SK-N-SH (cell line): ENCODE measurements around the gene CISTR.

Experiments
- CHD2 ChIP-seq: fragments of 150-350 bp; IDR thresholded peaks from 2 replicates; pipeline ENCODE4 v1.6.1; 2018; ENCODE audit warnings: low read length; ENCODE audit not compliant: partially characterized antibody
- CTCF ChIP-seq: fragments of 200-600 bp; sonication (generic); IDR thresholded peaks from 2 replicates; pipeline ENCODE4 v1.6.1; 2017; ENCODE audit warnings: antibody characterized with exemption, mild to moderate bottlenecking, moderate library complexity
- FOSL2 ChIP-seq: IDR thresholded peaks from 2 replicates; pipeline ENCODE4 v1.4.0; 2012; ENCODE audit warnings: low read depth, mild to moderate bottlenecking, moderate library complexity, borderline replicate concordance
- FOXM1 ChIP-seq: IDR thresholded peaks from 2 replicates; pipeline ENCODE4 v1.4.0; 2012; ENCODE audit warnings: low read depth, mild to moderate bottlenecking
- MAX ChIP-seq: IDR thresholded peaks from 2 replicates; pipeline ENCODE4 v1.4.0; 2012; ENCODE audit warnings: low read depth
- MXI1 ChIP-seq: IDR thresholded peaks from 2 replicates; pipeline ENCODE4 v1.6.1; 2012; ENCODE audit warnings: mild to moderate bottlenecking, low read depth, low read length, improper control_type of control experiment
- RAD21 ChIP-seq: IDR thresholded peaks from 2 replicates; pipeline ENCODE4 v1.6.1; 2012; ENCODE audit warnings: mild to moderate bottlenecking, low read length
- REST ChIP-seq: IDR thresholded peaks from 2 replicates; pipeline ENCODE4 v1.6.1; 2012; ENCODE audit warnings: mild to moderate bottlenecking, low read depth, low read length, moderate library complexity
- RFX5 ChIP-seq: IDR thresholded peaks from 2 replicates; pipeline ENCODE4 v1.6.1; 2012; ENCODE audit warnings: mild to moderate bottlenecking, improper control_type of control experiment, low read length
- TAF1 ChIP-seq: IDR thresholded peaks from 2 replicates; pipeline ENCODE4 v1.6.1; 2012; ENCODE audit warnings: low read depth, mild to moderate bottlenecking, low read length, moderate library complexity, borderline replicate concordance
- USF1 ChIP-seq: IDR thresholded peaks from 2 replicates; pipeline ENCODE4 v1.4.0; 2012; ENCODE audit warnings: low read depth, borderline replicate concordance
- YY1 ChIP-seq: IDR thresholded peaks from 2 replicates; pipeline ENCODE4 v1.4.0; 2012; ENCODE audit warnings: low read depth, mild to moderate bottlenecking

GRCh38 chr12:53710091-53710490 lies 41.7 kb downstream of the CISTR start:
- TF ChIP-seq CTCF (no peak), REST (no peak), USF1 (no peak), MAX (no peak), TAF1 (no peak), RAD21 (no peak), CHD2 (no peak), YY1 (no peak), FOXM1 (no peak), FOSL2 (no peak), MXI1 (no peak), RFX5 (no peak)
